CD4-positive, alpha-beta T cell treated with Interleukin-15 for 1 hour (primary cell): ENCODE measurements around the gene MLH3.

ENCODE experiments used
- DNase-seq: peaks from one replicate; pipeline ENCODE4 v3.0.0-alpha.2; 2020

Gene MLH3

GRCh38 chr14:74981833-74982232 lies 69.4 kb downstream of the MLH3 start:
- no peak for DNase-seq

- no peak for DNase-seq
Observed at GRCh38 chr14:74981462-74981782, 69.8 kb downstream of the MLH3 start.

GRCh38 chr14:74980731-74981461 lies 70.4 kb downstream of the MLH3 start:
- DNase-seq: no peak

- DNase-seq: no peak
Observed at GRCh38 chr14:74980398-74980730, 70.9 kb downstream of the MLH3 start.

- DNase-seq: no peak
Observed at GRCh38 chr14:74979442-74980397, 71.5 kb downstream of the MLH3 start.

- no peak for DNase-seq
Observed at GRCh38 chr14:74979029-74979428, 72.2 kb downstream of the MLH3 start.

- no peak for DNase-seq
Observed at GRCh38 chr14:74978416-74978947, 72.8 kb downstream of the MLH3 start.

- DNase-seq: no peak
Observed at GRCh38 chr14:74977901-74978385, 73.3 kb downstream of the MLH3 start.

- DNase-seq: no peak
Observed at GRCh38 chr14:74977164-74977900, 73.9 kb downstream of the MLH3 start.

- DNase-seq: no peak
Observed at GRCh38 chr14:74976264-74977113, 74.8 kb downstream of the MLH3 start.

GRCh38 chr14:74975059-74975810 lies 76.0 kb downstream of the MLH3 start:
- DNase-seq: no peak

- DNase-seq: no peak
Observed at GRCh38 chr14:74974364-74975058, 76.8 kb downstream of the MLH3 start.

GRCh38 chr14:74973905-74974363 lies 77.3 kb downstream of the MLH3 start:
- no peak for DNase-seq

- no peak for DNase-seq
Observed at GRCh38 chr14:74973003-74973653, 78.1 kb downstream of the MLH3 start.

GRCh38 chr14:74968811-74969210 lies 82.5 kb downstream of the MLH3 start:
- DNase-seq: no peak

- DNase-seq: no peak
Observed at GRCh38 chr14:74965486-74966153, 85.6 kb downstream of the MLH3 start.

- DNase-seq: no peak
Observed at GRCh38 chr14:74964787-74965485, 86.3 kb downstream of the MLH3 start.
